NT2/D1 (cell line): ENCODE results near the gene FAM187B.

Source experiments
- DNase-seq: peaks from one replicate; pipeline ENCODE4 v3.0.0-alpha.2; 2011; ENCODE audit warnings: low read depth, low spot score
- H3K27me3 ChIP-seq: 2 replicates; pipeline ENCODE4 v1.6.0; 2011; ENCODE audit warnings: mild to moderate bottlenecking; ENCODE audit not compliant: insufficient read length, insufficient read depth
- H3K36me3 ChIP-seq: 2 replicates; pipeline ENCODE4 v1.6.1; 2011; ENCODE audit warnings: mild to moderate bottlenecking, low read length, mixed read lengths; ENCODE audit not compliant: insufficient read depth, insufficient read length
- H3K4me1 ChIP-seq: 2 replicates; pipeline ENCODE4 v1.5.1; 2011; ENCODE audit not compliant: insufficient read depth, insufficient read length
- H3K4me3 ChIP-seq: 2 replicates; pipeline ENCODE4 v1.5.1; 2011; ENCODE audit warnings: low read depth; ENCODE audit not compliant: insufficient read length
- H3K9ac ChIP-seq: 2 replicates; pipeline ENCODE4 v1.6.0; 2011; ENCODE audit warnings: low read depth; ENCODE audit not compliant: insufficient read length
- H3K9me3 ChIP-seq: 2 replicates; pipeline ENCODE4 v1.5.1; 2011; ENCODE audit warnings: mild to moderate bottlenecking, low read length; ENCODE audit not compliant: insufficient read depth
- SUZ12 ChIP-seq: IDR thresholded peaks from 2 replicates; pipeline ENCODE4 v1.6.1; 2011; ENCODE audit not compliant: insufficient read length, insufficient read depth; ENCODE audit errors: extremely low read depth
- YY1 ChIP-seq: IDR thresholded peaks from 2 replicates; pipeline ENCODE4 v1.6.1; 2011; ENCODE audit not compliant: insufficient read length, insufficient read depth
- ZNF274 ChIP-seq: IDR thresholded peaks from 2 replicates; pipeline ENCODE4 v1.6.1; 2011; ENCODE audit warnings: mild to moderate bottlenecking, low read depth, low read length

FAM187B gene

DNA sequence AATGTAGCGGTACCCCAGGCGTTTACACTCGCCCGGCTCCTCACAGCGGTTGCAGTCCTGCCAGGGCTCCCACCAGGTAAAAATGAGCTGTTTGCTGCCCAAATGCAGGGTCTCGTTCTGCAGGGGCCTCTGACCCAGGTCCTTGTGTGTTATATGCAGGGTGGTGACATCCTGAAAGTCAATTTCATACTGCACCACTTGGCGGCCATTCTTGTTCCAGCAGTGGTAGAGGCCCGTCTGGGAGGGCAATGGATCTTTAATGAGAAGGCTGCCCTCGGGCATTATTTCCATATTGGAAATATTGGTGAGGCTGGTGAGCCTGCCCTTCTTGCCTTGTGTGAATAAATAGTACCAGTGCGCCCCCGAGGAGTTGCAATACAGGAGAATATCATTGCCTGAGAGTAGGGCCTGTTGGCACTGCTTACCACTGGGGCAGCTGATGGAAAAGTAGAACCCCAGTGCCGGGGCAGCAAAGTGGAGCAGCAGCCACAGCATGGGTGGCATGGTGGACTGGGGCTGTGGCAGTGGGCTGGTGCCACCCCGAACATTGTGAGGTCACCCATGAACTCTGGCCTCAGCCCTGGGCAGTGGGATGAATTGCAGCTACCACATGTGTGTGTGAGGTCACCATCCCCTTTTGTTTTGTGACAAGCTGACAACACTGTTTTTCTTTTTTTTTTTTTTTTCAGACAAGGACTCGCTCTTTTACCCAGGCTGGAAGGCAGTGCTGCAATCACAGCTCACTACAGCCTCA lies at the start of gene FAM187B:
Gene FAM187B (minus strand): TSS at position 563 of the 754 bp plus-strand sequence. CDS start 59 bp downstream, at position 504.
- Histone ChIP-seq H3K4me1 (no peaks in the 10 kb centered on the region), H3K4me3 (no peak within 1 kb of the TSS), H3K27me3 (no peaks in the 10 kb centered on the region), H3K36me3 (no peaks in the 10 kb centered on the region), H3K9ac (no peak within 1 kb of the TSS), H3K9me3 (peaks cover 1% of the 10 kb centered on the region; the same call in 1 of the 2 replicates)
- TF ChIP-seq YY1 (no peak), SUZ12 (no peak), ZNF274 (no peak)
- DNase-seq: no peak

DNA sequence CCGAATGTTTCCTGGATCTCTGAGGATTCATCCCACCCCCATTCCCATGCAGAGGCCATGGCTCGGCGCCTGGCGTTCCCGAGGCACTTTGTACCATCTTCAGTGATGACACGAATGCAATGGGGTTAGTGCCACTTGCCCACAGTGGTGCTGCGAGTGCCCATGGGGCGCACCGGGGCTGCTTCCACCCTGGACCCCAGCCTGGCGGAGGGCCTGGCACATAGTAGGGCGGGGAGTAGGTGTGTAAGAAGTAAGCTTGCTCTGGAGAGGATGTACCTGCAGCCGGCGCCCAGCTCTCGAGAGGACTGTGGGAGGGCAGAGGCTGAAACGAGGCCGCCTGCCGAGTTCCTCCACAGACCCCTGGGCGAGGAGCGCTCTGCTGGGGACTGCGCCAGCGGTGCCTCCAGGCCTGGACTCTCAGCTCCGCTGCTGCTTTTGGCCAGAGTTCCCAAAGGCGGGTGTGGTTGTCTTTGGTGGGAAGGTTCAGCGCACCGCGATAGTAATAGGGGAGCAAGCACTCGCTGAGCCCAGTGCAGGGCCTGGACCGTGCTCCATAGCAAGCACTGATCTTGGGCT lies 48.3 kb upstream of the FAM187B start:
- H3K9me3 ChIP-seq: no peaks in the 10 kb centered on the region
- no peaks in the 10 kb centered on the region for H3K27me3 ChIP-seq
- TF ChIP-seq ZNF274 (no peak), SUZ12 (no peak), YY1 (no peak)
- no peaks in the 10 kb centered on the region for H3K4me1 ChIP-seq
- no peak overlapping the region for H3K4me3 ChIP-seq
- no peak for DNase-seq
- no peak overlapping the region for H3K9ac ChIP-seq
- peaks cover 58% of the 10 kb centered on the region for H3K36me3 ChIP-seq

DNA sequence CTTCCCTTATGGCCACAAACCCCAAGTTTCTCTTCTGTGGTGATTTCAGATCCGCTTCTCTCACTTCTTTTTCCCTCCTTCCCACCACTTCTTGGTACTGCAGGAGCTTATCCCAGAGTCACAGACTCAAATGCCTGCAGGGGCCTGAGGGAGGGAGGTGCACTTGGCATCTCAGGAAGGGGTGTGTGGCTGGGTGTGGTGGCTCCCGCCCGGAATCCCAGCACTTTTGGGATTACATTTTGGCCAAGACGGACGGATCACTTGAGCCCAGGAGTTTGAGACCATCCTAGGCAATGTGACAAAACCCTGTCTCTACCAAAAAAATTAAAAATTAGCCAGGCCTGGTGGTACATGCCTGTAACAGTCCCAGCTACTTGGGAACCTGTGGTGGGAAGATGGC lies 45.8 kb upstream of the FAM187B start:
- no peak for DNase-seq
- H3K27me3 ChIP-seq: no peaks in the 10 kb centered on the region
- no peak for TF ChIP-seq ZNF274
- H3K4me3 ChIP-seq: no peak overlapping the region
- no peak overlapping the region for H3K9ac ChIP-seq
- H3K4me1 ChIP-seq: no peaks in the 10 kb centered on the region
- H3K36me3 ChIP-seq: peaks cover 75% of the 10 kb centered on the region
- no peaks in the 10 kb centered on the region for H3K9me3 ChIP-seq

DNA sequence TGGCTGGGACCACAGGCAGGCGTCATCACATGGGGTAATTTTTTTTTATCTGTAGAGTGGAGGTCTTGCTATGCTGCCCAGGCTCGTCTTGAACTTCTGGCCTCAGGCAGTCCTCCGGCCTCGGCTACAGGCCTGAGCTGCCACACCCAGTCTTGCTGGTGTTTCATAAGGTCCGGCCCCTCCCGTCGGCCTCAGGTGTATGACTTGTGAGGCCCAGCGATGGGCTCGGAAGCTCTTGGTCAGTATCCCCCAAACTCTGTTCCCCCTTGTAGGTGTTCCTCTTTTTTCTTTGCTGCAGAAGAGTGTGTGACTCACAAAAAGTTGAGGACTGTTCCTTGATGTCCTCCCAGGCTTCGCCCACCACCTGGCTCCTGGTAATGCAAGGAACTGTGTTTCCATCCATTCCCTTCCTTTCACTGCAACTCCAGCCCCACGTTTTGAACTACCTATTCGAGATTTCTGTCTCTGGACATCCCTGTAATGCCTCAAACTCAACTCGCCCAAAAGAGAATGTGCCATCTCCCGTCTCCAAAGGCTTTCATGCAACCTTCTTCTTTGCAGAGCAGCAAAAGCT lies 45.2 kb upstream of the FAM187B start:
- no peak overlapping the region for H3K4me3 ChIP-seq
- peaks cover 69% of the 10 kb centered on the region for H3K36me3 ChIP-seq

DNA sequence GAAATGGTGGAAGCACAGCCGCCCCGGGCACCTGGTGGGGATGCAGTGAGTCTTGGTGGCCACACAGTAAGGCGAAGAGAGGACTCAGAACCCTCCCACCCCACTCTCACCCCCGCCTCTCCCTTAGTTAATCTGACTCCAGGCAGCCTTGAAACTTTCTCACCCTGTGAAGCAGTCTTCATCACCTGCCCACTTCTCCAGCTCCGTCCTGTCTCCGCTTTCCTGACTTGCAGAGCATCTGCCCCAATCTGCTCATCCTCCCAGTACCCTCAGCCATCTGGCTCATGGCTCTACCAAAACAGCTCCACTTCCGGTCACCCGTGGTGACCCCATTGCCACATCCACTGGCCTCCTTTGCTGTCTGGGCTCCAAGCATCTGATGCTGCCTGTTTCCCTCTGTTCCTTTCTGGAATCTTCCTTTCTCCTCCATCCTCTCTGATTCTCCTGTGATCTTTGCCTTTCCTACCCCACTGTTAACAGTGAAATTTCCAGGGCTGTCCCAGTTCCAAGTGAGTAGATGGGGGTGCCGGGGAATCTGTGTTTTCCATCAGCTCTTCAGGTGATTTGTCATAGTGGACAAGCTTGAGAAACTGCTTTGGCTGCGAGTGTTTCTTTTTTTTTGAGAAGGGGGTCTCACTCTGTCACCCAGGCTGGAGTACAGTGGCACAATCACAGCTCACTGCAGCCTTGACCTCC lies 44.6 kb upstream of the FAM187B start:
- TF ChIP-seq SUZ12: no peak
- no peak for TF ChIP-seq YY1
- TF ChIP-seq ZNF274: no peak
- Histone ChIP-seq H3K27me3 (no peaks in the 10 kb centered on the region), H3K9ac (no peak overlapping the region), H3K9me3 (no peaks in the 10 kb centered on the region), H3K4me3 (no peak overlapping the region), H3K4me1 (no peaks in the 10 kb centered on the region), H3K36me3 (peaks cover 65% of the 10 kb centered on the region)
- DNase-seq: no peak

More for the DNA sequence above, 45.2 kb upstream of the FAM187B start:
- DNase-seq: no peak
- TF ChIP-seq YY1: no peak
- TF ChIP-seq SUZ12: no peak
- no peak for TF ChIP-seq ZNF274
- Histone ChIP-seq H3K4me1 (no peaks in the 10 kb centered on the region), H3K9ac (no peak overlapping the region), H3K9me3 (no peaks in the 10 kb centered on the region), H3K27me3 (no peaks in the 10 kb centered on the region)

DNA sequence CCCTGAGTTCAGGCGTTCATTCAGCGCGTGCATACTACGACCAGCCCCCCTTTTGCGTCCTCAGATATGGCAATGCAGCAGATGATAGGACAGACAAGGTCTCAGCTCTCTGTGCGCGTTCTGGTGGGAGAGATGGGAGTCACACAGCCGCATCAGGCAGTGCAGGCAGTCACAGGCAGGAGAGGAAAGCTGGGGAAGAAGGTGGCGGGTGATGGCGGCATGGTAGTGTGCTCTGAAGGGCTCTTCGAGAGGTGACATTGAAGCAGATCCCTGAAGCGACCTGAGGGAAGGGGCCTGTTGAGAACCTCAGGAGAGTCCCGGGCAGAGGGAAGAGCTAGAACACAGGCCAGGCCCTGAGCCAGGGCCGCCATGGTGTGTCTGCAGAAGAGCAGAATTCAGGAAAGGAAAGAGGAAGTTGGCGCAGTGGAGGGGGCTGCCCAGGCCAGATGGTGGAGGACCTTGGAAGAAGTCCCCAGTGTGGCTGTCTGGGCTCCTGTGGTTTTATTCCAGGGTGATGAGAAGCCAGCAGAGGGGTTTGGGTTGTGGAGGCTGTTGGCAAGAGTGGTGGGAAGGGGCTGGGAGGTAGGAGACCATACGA lies 43.7 kb upstream of the FAM187B start:
- TF ChIP-seq SUZ12: no peak
- TF ChIP-seq ZNF274: no peak
- TF ChIP-seq YY1: no peak
- H3K4me3 ChIP-seq: no peak overlapping the region
- H3K27me3 ChIP-seq: no peaks in the 10 kb centered on the region
- no peaks in the 10 kb centered on the region for H3K4me1 ChIP-seq
- H3K36me3 ChIP-seq: peaks cover 61% of the 10 kb centered on the region
- DNase-seq: no peak
- no peaks in the 10 kb centered on the region for H3K9me3 ChIP-seq
- H3K9ac ChIP-seq: no peak overlapping the region

DNA sequence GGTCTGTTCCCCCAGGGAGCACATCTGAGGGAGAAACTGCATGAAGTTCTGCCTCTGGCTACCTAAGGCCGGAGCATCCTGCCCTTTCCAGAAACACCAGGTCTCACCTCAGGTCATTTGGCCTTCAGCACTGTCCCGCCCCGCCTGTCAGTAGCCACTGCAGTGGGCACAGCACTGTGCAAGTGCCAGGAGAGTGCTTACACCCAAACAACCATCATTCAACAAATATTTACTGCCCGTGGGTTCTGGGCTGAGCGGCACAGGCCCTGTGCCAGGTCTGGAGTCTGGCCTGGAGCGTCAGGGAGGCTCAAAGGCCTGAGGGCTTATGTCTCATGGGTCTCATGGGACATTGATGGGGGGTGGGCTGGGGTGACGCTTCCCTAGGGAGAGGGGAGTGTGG lies 43.0 kb upstream of the FAM187B start:
- no peaks in the 10 kb centered on the region for H3K9me3 ChIP-seq
- no peaks in the 10 kb centered on the region for H3K27me3 ChIP-seq
- no peak for DNase-seq
- H3K4me3 ChIP-seq: no peak overlapping the region
- no peak overlapping the region for H3K9ac ChIP-seq
- peaks cover 1% of the 10 kb centered on the region for H3K4me1 ChIP-seq
- H3K36me3 ChIP-seq: peaks cover 60% of the 10 kb centered on the region
- no peak for TF ChIP-seq YY1
- TF ChIP-seq SUZ12: no peak
- TF ChIP-seq ZNF274: no peak
